Upper lobe of left lung (tissue), 6 donors: ENCODE measurements around the gene SYTL2. TPM values are rescaled to one million over a fixed set of nuclear protein-coding genes. Genes with fewer than 3 reads are reported as not detected.
"Not testable (repeated sequence)": the region's sequence is repeated elsewhere in the genome, so short reads cannot be mapped to it uniquely, and the experiment has no call there.

Experiments used
- ATAC-seq, 2 donors: fragments of 200-7000 bp; cut with Tn5 transposase; one replicate each; pipeline ENCODE4 v1.9.1; 2022; ENCODE audit warnings: mild to moderate bottlenecking in 2 of 2, moderate library complexity in 2 of 2; ENCODE audit not compliant: low FRiP score in 2 of 2
- DNase-seq, 2 donors: peaks; one replicate each; pipeline ENCODE4 v3.0.0-alpha.2; 2019 to 2020
- H3K27ac ChIP-seq, 4 donors: fragments of 200-600 bp; sonication (generic); one replicate each; pipeline ENCODE4 v1.5.1; 2016 to 2019
- H3K27me3 ChIP-seq, 4 donors: fragments of 200-600 bp; sonication (generic); one replicate each; pipeline ENCODE4 v1.5.1; 2017 to 2019
- H3K36me3 ChIP-seq, 4 donors: fragments of 200-600 bp; sonication (generic); one replicate each; pipeline ENCODE4 v1.5.1; 2016 to 2019
- H3K4me1 ChIP-seq, 4 donors: fragments of 200-600 bp; sonication (generic); one replicate each; pipeline ENCODE4 v1.5.1; 2018 to 2019
- H3K4me3 ChIP-seq, 4 donors: fragments of 200-600 bp; sonication (generic); one replicate each; pipeline ENCODE4 v1.5.1; 2017 to 2019; ENCODE audit warnings: mild to moderate bottlenecking in 2 of 4, moderate library complexity in 1 of 4
- H3K9me3 ChIP-seq, 4 donors: fragments of 200-600 bp; sonication (generic); one replicate each; pipeline ENCODE4 v1.5.1; 2018 to 2019
- CTCF ChIP-seq, 6 experiments: fragments of 450-650 bp in 4 of 6; fragments of 200-600 bp in 2 of 6; sonication (generic) in 2 of 6; IDR thresholded peaks; one replicate each; pipeline ENCODE4 v1.5.1; 2016 to 2019; ENCODE audit warnings: antibody characterized with exemption in 6 of 6
- EP300 ChIP-seq, 4 donors: sonication (generic); formaldehyde crosslinking; IDR thresholded peaks; one replicate each; pipeline ENCODE4 v1.5.1; 2017; ENCODE audit warnings: antibody characterized with exemption in 4 of 4, control low read depth in 2 of 4
- POLR2A ChIP-seq, 4 donors: fragments of 450-650 bp; IDR thresholded peaks; one replicate each; pipeline ENCODE4 v1.5.1; 2016 to 2017; ENCODE audit warnings: antibody characterized with exemption in 4 of 4, mild to moderate bottlenecking in 2 of 4
- POLR2AphosphoS5 ChIP-seq, 2 donors: sonication (generic); formaldehyde crosslinking; IDR thresholded peaks; one replicate each; pipeline ENCODE4 v1.5.1; 2017; ENCODE audit warnings: antibody characterized with exemption in 2 of 2
- WGBS, 2 donors: methylation state at CpG; one replicate each; pipeline ENCODE4 v1.1.5; 2017 to 2018; 5-methylcytosine and 5-hydroxymethylcytosine counted together
- total RNA-seq, 6 donors: library from RNA; depleted of rRNA in 4 of 6; stranded (reverse); fragments of >200 nt in 4 of 6; gene quantifications; one replicate each; pipeline versions ENCODE4 v1.1.0 to v1.2.1, GENCODE V29; 2016 to 2021
- donor health status: DM: no; HTN: no; CAD: no; lungs with moderate emphysema.
- donor health status: DM: no; HTN: yes; CAD: no; lungs with severe emphysema.

Gene SYTL2
- total RNA-seq, result 10 to 100 TPM; 11.9 to 52.7 (median 20.1) TPM

- no peaks in the 10 kb centered on the region for H3K36me3 ChIP-seq
- DNase-seq, result peak; percentile 79 to 96
- 1% methylated on average over 43 to 67 of the region's 72 CpGs for WGBS, 2 donors
- H3K27me3 ChIP-seq, result no peaks in the 10 kb centered on the region
- H3K4me1 ChIP-seq, result peaks cover 12 to 24% (median 18%) of the 10 kb centered on the region in 4 donors
- H3K9me3 ChIP-seq, result no peaks in the 10 kb centered on the region
- TF ChIP-seq CTCF (IDR thresholded peaks at IDR 0.05) (peak in 1 of 6 experiments; percentile 24), POLR2A (IDR thresholded peaks at IDR 0.05) (peak in 2 of 4 donors; percentile 82 to 86), EP300 (IDR thresholded peaks at IDR 0.05) (no peak), POLR2AphosphoS5 (IDR thresholded peaks at IDR 0.05) (peak; percentile 42 to 89)
- H3K4me3 ChIP-seq, result peak within 1 kb of the TSS; percentile 36 to 73 (median 64)
- peak; percentile 89 to 98 for ATAC-seq
- H3K27ac ChIP-seq, result peak within 1 kb of the TSS; percentile 55 to 74 (median 66)
These were observed at the start of gene SYTL2 for GRCh38 chr11:85810871-85811611. Gene SYTL2, minus strand, starts transcription at chr11:85811141. Its CDS starts 53,416 bp downstream, at chr11:85757725.

GRCh38 chr11:85859541-85859940, 48.6 kb upstream of the SYTL2 start:
- not testable (repeated sequence) for H3K9me3 ChIP-seq, DNase-seq, H3K4me1 ChIP-seq, H3K36me3 ChIP-seq, ATAC-seq, H3K27me3 ChIP-seq, H3K27ac ChIP-seq, H3K4me3 ChIP-seq

- DNase-seq (no peak), ATAC-seq (no peak)
- no peak overlapping the region for H3K4me3 ChIP-seq
- H3K36me3 ChIP-seq, result no peaks in the 10 kb centered on the region
- no peaks in the 10 kb centered on the region for H3K27me3 ChIP-seq
- 90 to 95% methylated on average over 5 to 9 of the region's 10 CpGs for WGBS, 2 donors
- no peak for TF ChIP-seq POLR2A (IDR thresholded peaks at IDR 0.05)
- TF ChIP-seq CTCF (IDR thresholded peaks at IDR 0.05), result no peak
- no peak overlapping the region for H3K27ac ChIP-seq
- H3K4me1 ChIP-seq, result peaks cover 4 to 10% (median 5%) of the 10 kb centered on the region in 4 donors
- H3K9me3 ChIP-seq, result no peaks in the 10 kb centered on the region
These were observed 46.2 kb upstream of the SYTL2 start for GRCh38 chr11:85857098-85857497.

- Histone ChIP-seq H3K27ac (peak within 1 kb of the TSS; percentile 84 to 92 (median 87)), H3K4me1 (peaks cover 4 to 10% (median 5%) of the 10 kb centered on the region in 4 donors), H3K4me3 (peak within 1 kb of the TSS; percentile 23 to 57 (median 48)), H3K9me3 (no peaks in the 10 kb centered on the region), H3K36me3 (no peaks in the 10 kb centered on the region), H3K27me3 (no peaks in the 10 kb centered on the region)
- TF ChIP-seq POLR2AphosphoS5 (IDR thresholded peaks at IDR 0.05) (no peak), CTCF (IDR thresholded peaks at IDR 0.05) (no peak), POLR2A (IDR thresholded peaks at IDR 0.05) (no peak), EP300 (IDR thresholded peaks at IDR 0.05) (no peak)
- DNase-seq (no peak), ATAC-seq (no peak)
- WGBS, 2 donors, result 41 to 59% methylated on average over 7 to 13 of the region's 13 CpGs
These were observed 44.4 kb upstream of the SYTL2 start, which contains the start of gene CCDC83 for GRCh38 chr11:85855341-85855656. Gene CCDC83, plus strand, starts transcription at chr11:85855383. Its CDS starts 9,741 bp downstream, at chr11:85865124.

- no peaks in the 10 kb centered on the region for H3K36me3 ChIP-seq
- peak; percentile 54 to 61 for TF ChIP-seq POLR2AphosphoS5 (IDR thresholded peaks at IDR 0.05)
- TF ChIP-seq EP300 (IDR thresholded peaks at IDR 0.05), result no peak
- peak; percentile 92 to 99 (median 98) for TF ChIP-seq CTCF (IDR thresholded peaks at IDR 0.05)
- TF ChIP-seq POLR2A (IDR thresholded peaks at IDR 0.05), result peak in 3 of 4 donors; percentile 18 to 52 (median 21)
- DNase-seq, result peak; percentile 94 to 99
- peak; percentile 99 for ATAC-seq
- no peaks in the 10 kb centered on the region for H3K9me3 ChIP-seq
- peak overlapping the region; percentile 84 to 92 (median 87) for H3K27ac ChIP-seq
- 0% methylated on average over 14 to 24 of the region's 62 CpGs for WGBS, 2 donors
- peaks cover 4 to 10% (median 5%) of the 10 kb centered on the region in 4 donors for H3K4me1 ChIP-seq
- no peaks in the 10 kb centered on the region for H3K27me3 ChIP-seq
- H3K4me3 ChIP-seq, result peak overlapping the region; percentile 23 to 57 (median 48)
These were observed 43.8 kb upstream of the SYTL2 start for GRCh38 chr11:85854557-85855340.
